ENCODE results near the gene AP1S2. TPM values are rescaled to one million over a fixed set of nuclear protein-coding genes. Genes with fewer than 3 reads are reported as not detected.

The AP1S2 gene
- total RNA-seq, 2 experiments from 2014 or later = 40.2 to 49.5 TPM

GRCh38 chrX:15888062-15888461, 33.4 kb upstream of the AP1S2 start:
- Histone ChIP-seq H3K36me3 (ENCODE audit: insufficient read depth, low read length) (no peaks in the 10 kb centered on the region), H3K4me3 (ENCODE audit: low read depth, low read length, poor library complexity, severe bottlenecking) (no peak overlapping the region), H3K9me3 (ENCODE audit: low read length) (no peaks in the 10 kb centered on the region), H4K20me1 (ENCODE audit: insufficient read depth, low read length) (no peaks in the 10 kb centered on the region), H3K27ac (ENCODE audit: low read depth, low read length, poor library complexity, severe bottlenecking) (no peak overlapping the region), H3K79me2 (ENCODE audit: insufficient read depth, low read depth, low read length) (no peaks in the 10 kb centered on the region), H3K9me2 (ENCODE audit: insufficient read depth, low read length) (no peaks in the 10 kb centered on the region), H2AFZ (ENCODE audit: low read length) (peak overlapping the region; percentile 63), H3K4me1 (ENCODE audit: insufficient read depth, low read length, poor library complexity, severe bottlenecking) (peaks cover 4% of the 10 kb centered on the region), H3K4me2 (ENCODE audit: low read length) (no peak overlapping the region)
- no peak for DNase-seq (ENCODE audit: low spot score)
- BruUV-seq (replicated peaks) = no TSS peak
- CTCF ChIA-PET (ENCODE audit: unreplicated experiment) = no interaction called here
- POLR2A ChIA-PET = interaction anchor here (1.5 kb wide), 1 partner anchor 31 kb away, joined by 3 read pairs; no protein-coding TSS in a partner anchor
- no peak for TF ChIP-seq CTCF (conservative IDR thresholded peaks at IDR 0.05; ENCODE audit: low read length)
- no peak for TF ChIP-seq EZH2phosphoT487 (IDR thresholded peaks at IDR 0.05; ENCODE audit: borderline replicate concordance, low read depth, low read length)
- intact Hi-C loops (cut with micrococcal nuclease; ENCODE audit: unreplicated experiment) = no loop called here

- Histone ChIP-seq H3K4me2 (ENCODE audit: low read length) (no peak overlapping the region), H3K27ac (ENCODE audit: low read depth, low read length, poor library complexity, severe bottlenecking) (no peak overlapping the region), H2AFZ (ENCODE audit: low read length) (peak overlapping the region; percentile 78), H3K4me1 (ENCODE audit: insufficient read depth, low read length, poor library complexity, severe bottlenecking) (peaks cover 9% of the 10 kb centered on the region), H3K9me2 (ENCODE audit: insufficient read depth, low read length) (no peaks in the 10 kb centered on the region), H4K20me1 (ENCODE audit: insufficient read depth, low read length) (no peaks in the 10 kb centered on the region), H3K4me3 (ENCODE audit: low read depth, low read length, poor library complexity, severe bottlenecking) (no peak overlapping the region), H3K79me2 (ENCODE audit: insufficient read depth, low read depth, low read length) (no peaks in the 10 kb centered on the region), H3K9me3 (ENCODE audit: low read length) (no peaks in the 10 kb centered on the region), H3K36me3 (ENCODE audit: insufficient read depth, low read length) (no peaks in the 10 kb centered on the region; the same call in 1 of the 2 replicates)
- DNase-seq (ENCODE audit: low spot score) = no peak
- CTCF ChIA-PET (ENCODE audit: unreplicated experiment) = no interaction called here
- BruUV-seq (replicated peaks) = no TSS peak
- intact Hi-C loops (cut with micrococcal nuclease; ENCODE audit: unreplicated experiment) = no loop called here
- POLR2A ChIA-PET = no interaction called here
- TF ChIP-seq EZH2phosphoT487 (IDR thresholded peaks at IDR 0.05; ENCODE audit: borderline replicate concordance, low read depth, low read length) (no peak), CTCF (conservative IDR thresholded peaks at IDR 0.05; ENCODE audit: low read length) (no peak)
Measured at GRCh38 chrX:15883540-15883863, 28.9 kb upstream of the AP1S2 start.

GRCh38 chrX:15882704-15883539, 28.3 kb upstream of the AP1S2 start:
- intact Hi-C loops (cut with micrococcal nuclease; ENCODE audit: unreplicated experiment) = no loop called here
- POLR2A ChIA-PET = interaction anchor here (0.9 kb wide), 1 partner anchor 28 kb away, joined by 4 read pairs; the partner anchor contains the start of gene AP1S2

More at GRCh38 chrX:15882704-15883539, 28.3 kb upstream of the AP1S2 start:
- no TSS peak for BruUV-seq (replicated peaks)
- Histone ChIP-seq H3K4me1 (ENCODE audit: insufficient read depth, low read length, poor library complexity, severe bottlenecking) (peaks cover 9% of the 10 kb centered on the region), H3K9me2 (ENCODE audit: insufficient read depth, low read length) (no peaks in the 10 kb centered on the region), H3K36me3 (ENCODE audit: insufficient read depth, low read length) (no peaks in the 10 kb centered on the region; the same call in 1 of the 2 replicates), H2AFZ (ENCODE audit: low read length) (peak overlapping the region; percentile 78), H3K27ac (ENCODE audit: low read depth, low read length, poor library complexity, severe bottlenecking) (no peak overlapping the region), H4K20me1 (ENCODE audit: insufficient read depth, low read length) (no peaks in the 10 kb centered on the region), H3K4me2 (ENCODE audit: low read length) (peak overlapping the region; percentile 23; the same call in 1 of the 2 replicates), H3K9me3 (ENCODE audit: low read length) (no peaks in the 10 kb centered on the region), H3K79me2 (ENCODE audit: insufficient read depth, low read depth, low read length) (no peaks in the 10 kb centered on the region), H3K4me3 (ENCODE audit: low read depth, low read length, poor library complexity, severe bottlenecking) (no peak overlapping the region)
- CTCF ChIA-PET (ENCODE audit: unreplicated experiment) = no interaction called here
- peak; percentile 26 for DNase-seq (ENCODE audit: low spot score)
- TF ChIP-seq CTCF (conservative IDR thresholded peaks at IDR 0.05; ENCODE audit: low read length) (no peak), EZH2phosphoT487 (IDR thresholded peaks at IDR 0.05; ENCODE audit: borderline replicate concordance, low read depth, low read length) (no peak)
